Dedifferentiated amniotic fluid mesenchymal stem cell (primary cell): ENCODE results near the gene MYF5.
"Not testable (repeated sequence)": the region's sequence is repeated elsewhere in the genome, so short reads cannot be mapped to it uniquely, and the experiment has no call there.

Source experiments
- DNase-seq: peaks from one replicate; pipeline ENCODE4 v3.0.0-alpha.2; 2016; ENCODE audit errors: extremely low spot score

MYF5 gene

GRCh38 chr12:80716696-80717469 is at the start of gene MYF5:
Gene MYF5, plus strand, starts transcription at chr12:80716912. Its CDS starts 152 bp downstream, at chr12:80717064.
- DNase-seq: no peak

GRCh38 chr12:80670214-80670613 is 46.5 kb upstream of the MYF5 start:
- DNase-seq: no peak

GRCh38 chr12:80676042-80676636 is 40.6 kb upstream of the MYF5 start:
- not testable (repeated sequence) for DNase-seq

GRCh38 chr12:80676856-80677255 is 39.9 kb upstream of the MYF5 start:
- no peak for DNase-seq

- no peak for DNase-seq
Observed at GRCh38 chr12:80677994-80678393, 38.7 kb upstream of the MYF5 start.

GRCh38 chr12:80679346-80680131 is 37.2 kb upstream of the MYF5 start:
- DNase-seq: no peak

- no peak for DNase-seq
Observed at GRCh38 chr12:80681287-80681686, 35.4 kb upstream of the MYF5 start.

- DNase-seq: no peak
Observed at GRCh38 chr12:80681786-80682185, 34.9 kb upstream of the MYF5 start.

- DNase-seq: no peak
Observed at GRCh38 chr12:80684077-80684495, 32.6 kb upstream of the MYF5 start.

GRCh38 chr12:80690090-80690489 is 26.6 kb upstream of the MYF5 start:
- no peak for DNase-seq

GRCh38 chr12:80690513-80690912 is 26.2 kb upstream of the MYF5 start:
- no peak for DNase-seq

GRCh38 chr12:80692114-80692513 is 24.6 kb upstream of the MYF5 start:
- DNase-seq: no peak

- no peak for DNase-seq
Observed at GRCh38 chr12:80697270-80697887, 19.3 kb upstream of the MYF5 start.

- DNase-seq: no peak
Observed at GRCh38 chr12:80698256-80698655, 18.5 kb upstream of the MYF5 start.

- no peak for DNase-seq
Observed at GRCh38 chr12:80698847-80699542, 17.7 kb upstream of the MYF5 start.

GRCh38 chr12:80700327-80700726 is 16.4 kb upstream of the MYF5 start:
- no peak for DNase-seq

GRCh38 chr12:80701388-80701787 is 15.3 kb upstream of the MYF5 start:
- no peak for DNase-seq

GRCh38 chr12:80702889-80703805 is 13.6 kb upstream of the MYF5 start:
- no peak for DNase-seq

GRCh38 chr12:80704420-80704819 is 12.3 kb upstream of the MYF5 start:
- DNase-seq: no peak

GRCh38 chr12:80707126-80707829 is 9.4 kb upstream of the MYF5 start, which contains the start of gene MYF6:
Gene MYF6, plus strand, starts transcription at chr12:80707634. Its CDS starts 86 bp downstream, at chr12:80707720.
- DNase-seq: no peak
